Choroid plexus epithelial cell (primary cell): ENCODE measurements around the gene PASK.

Source experiments
- DNase-seq: peaks from one replicate; pipeline ENCODE4 v3.0.0-alpha.2; 2010; ENCODE audit warnings: low read depth
- H3K4me3 ChIP-seq: 2 replicates; pipeline ENCODE4 v1.5.1; 2011; ENCODE audit warnings: low read depth, mild to moderate bottlenecking, control low read depth, low read length, moderate library complexity
- TF ChIP-seq, protein P1 (sequence below): conservative IDR thresholded peaks from 2 replicates; pipeline ENCODE4 v1.5.1; 2011; ENCODE audit warnings: low read depth, mild to moderate bottlenecking, control low read depth, inconsistent platforms, low read length, moderate library complexity

Gene PASK

GRCh38 chr2:241068942-241069810 lies 80.1 kb downstream of the PASK start:
- H3K4me3 ChIP-seq, result no peak overlapping the region
- no peak for DNase-seq
- TF ChIP-seq, protein P1, sequence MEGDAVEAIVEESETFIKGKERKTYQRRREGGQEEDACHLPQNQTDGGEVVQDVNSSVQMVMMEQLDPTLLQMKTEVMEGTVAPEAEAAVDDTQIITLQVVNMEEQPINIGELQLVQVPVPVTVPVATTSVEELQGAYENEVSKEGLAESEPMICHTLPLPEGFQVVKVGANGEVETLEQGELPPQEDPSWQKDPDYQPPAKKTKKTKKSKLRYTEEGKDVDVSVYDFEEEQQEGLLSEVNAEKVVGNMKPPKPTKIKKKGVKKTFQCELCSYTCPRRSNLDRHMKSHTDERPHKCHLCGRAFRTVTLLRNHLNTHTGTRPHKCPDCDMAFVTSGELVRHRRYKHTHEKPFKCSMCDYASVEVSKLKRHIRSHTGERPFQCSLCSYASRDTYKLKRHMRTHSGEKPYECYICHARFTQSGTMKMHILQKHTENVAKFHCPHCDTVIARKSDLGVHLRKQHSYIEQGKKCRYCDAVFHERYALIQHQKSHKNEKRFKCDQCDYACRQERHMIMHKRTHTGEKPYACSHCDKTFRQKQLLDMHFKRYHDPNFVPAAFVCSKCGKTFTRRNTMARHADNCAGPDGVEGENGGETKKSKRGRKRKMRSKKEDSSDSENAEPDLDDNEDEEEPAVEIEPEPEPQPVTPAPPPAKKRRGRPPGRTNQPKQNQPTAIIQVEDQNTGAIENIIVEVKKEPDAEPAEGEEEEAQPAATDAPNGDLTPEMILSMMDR, result no peak

GRCh38 chr2:241068136-241068941 lies 80.9 kb downstream of the PASK start:
- no peak for DNase-seq
- H3K4me3 ChIP-seq, result no peak overlapping the region

DNA sequence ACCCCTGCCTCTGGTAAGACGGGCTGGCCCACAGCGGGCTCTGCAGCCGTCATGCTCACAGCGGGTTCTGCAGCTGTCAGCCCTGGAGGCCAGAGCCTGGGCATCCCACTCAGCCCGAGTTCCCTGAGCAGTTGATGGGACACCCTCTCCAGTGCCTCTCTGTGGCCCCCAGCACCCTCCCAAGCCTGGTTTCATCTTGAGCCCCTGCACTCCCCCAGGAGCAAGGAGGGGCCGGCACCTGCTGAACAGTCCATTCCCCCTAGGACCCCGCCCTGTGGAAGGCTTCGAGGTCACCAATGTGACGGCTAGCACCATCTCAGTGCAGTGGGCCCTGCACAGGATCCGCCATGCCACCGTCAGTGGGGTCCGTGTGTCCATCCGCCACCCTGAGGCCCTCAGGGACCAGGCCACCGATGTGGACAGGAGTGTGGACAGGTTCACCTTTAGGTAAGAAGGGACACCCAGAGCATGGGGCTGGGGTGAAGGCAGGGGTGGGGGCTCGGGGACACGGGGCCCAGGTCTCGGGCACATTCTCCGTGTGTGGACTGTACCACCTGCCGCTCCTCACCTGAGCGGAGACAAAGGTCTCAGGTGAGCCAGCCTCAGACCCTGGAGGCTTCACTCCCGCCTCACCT lies 81.7 kb downstream of the PASK start:
- DNase-seq, result no peak
- TF ChIP-seq, protein P1, result no peak
- H3K4me3 ChIP-seq, result no peak overlapping the region

More at GRCh38 chr2:241068136-241068941, 80.9 kb downstream of the PASK start:
- TF ChIP-seq, protein P1, result no peak

DNA sequence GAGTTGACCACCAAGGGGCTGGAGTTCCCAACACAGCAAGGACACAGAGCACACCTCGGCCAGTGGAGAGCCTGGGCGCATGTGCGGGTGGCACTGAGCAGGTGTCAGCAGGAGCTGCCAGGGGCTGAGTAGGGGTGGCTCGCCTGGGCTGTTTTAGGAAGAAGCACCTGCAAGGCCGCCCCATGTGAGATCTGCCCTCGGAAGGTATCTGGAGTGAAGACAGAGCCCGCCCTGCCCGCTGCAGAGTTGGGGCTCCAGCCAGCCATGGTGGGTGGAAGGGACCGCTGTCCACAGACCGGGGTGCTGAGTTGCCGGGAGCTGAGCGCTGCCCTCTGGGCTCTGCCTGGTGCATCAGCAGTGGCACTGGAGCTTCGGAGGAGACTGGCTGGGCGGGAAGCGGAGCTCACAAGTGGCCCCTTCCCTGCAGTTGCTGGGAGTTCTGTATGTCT lies 82.4 kb downstream of the PASK start:
- no peak for DNase-seq
- TF ChIP-seq, protein P1, result peak; percentile 32
- H3K4me3 ChIP-seq, result no peak overlapping the region

DNA sequence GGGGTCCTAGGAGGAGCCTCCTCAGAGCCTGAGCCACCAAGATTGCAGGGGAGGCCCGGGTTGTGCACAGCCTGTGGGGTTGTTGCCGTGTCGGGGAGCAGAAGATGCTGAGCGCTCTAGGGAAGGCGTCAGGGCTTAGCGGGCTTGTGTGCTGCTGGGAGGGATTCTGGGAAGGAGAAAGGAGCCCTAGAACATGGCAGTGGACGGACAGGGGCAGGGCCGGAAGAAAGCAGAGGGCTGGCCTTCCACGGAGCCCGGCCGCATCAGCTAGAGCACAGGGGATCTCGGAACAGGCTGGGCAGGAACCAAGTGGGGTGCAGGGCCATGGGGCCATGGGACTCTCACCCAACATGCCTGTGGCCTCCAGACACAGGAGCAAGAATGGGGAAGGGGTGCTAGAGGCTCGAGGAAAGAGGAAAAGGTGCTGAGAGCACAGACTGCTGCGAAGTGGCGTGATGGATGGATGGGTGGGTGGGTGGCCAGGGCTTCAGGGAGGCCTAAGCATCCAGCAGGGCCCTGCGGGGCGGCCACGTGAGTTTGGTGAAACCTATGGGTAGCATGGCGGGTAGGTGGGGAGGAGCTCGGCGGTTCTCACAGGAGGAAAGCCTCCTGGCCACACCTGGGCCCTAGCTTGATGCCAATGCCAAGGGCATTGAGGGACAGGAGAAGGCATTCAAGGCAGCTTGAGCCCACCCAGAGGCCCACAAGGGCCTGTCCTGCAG lies 82.9 kb downstream of the PASK start:
- H3K4me3 ChIP-seq, result no peak overlapping the region
- TF ChIP-seq, protein P1, result no peak
- DNase-seq, result no peak

DNA sequence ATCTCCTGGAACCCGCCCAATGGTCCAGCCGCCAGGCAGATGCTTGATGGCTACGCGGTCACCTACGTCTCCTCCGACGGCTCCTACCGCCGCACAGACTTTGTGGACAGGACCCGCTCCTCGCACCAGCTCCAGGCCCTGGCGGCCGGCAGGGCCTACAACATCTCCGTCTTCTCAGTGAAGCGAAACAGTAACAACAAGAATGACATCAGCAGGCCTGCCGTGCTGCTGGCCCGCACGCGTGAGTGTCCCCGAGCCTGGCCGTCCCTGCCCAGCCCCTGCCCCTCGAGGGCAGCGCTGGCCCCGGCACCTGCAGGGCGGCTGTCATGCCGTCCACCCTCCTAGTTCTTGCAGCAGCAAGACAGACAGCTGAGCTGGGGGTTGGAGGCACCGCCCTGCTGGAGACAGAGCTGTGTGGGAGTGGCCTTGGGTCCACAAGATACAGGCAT lies 83.9 kb downstream of the PASK start:
- TF ChIP-seq, protein P1, result no peak
- no peak overlapping the region for H3K4me3 ChIP-seq
- DNase-seq, result no peak
